Trophoblast cell (in vitro differentiated cells and primary cell): Measurements from ENCODE around the gene DSTN.

Source experiments
- DNase-seq, 2 donors: peaks; one replicate each; pipeline ENCODE4 v3.0.0-alpha.2; 2016
- H2AFZ ChIP-seq: 2 replicates; pipeline ENCODE4 v1.6.1; 2013; ENCODE audit warnings: low read length, moderate library complexity, mild to moderate bottlenecking; ENCODE audit not compliant: insufficient read depth, poor library complexity
- H2AK5ac ChIP-seq: 2 replicates; pipeline ENCODE4 v1.6.1; 2013; ENCODE audit warnings: mild to moderate bottlenecking, low read length
- H2BK120ac ChIP-seq: 2 replicates; pipeline ENCODE4 v1.6.1; 2013; ENCODE audit warnings: low read length, mild to moderate bottlenecking, moderate library complexity; ENCODE audit not compliant: insufficient read depth, poor library complexity
- H2BK12ac ChIP-seq: 2 replicates; pipeline ENCODE4 v1.6.1; 2013; ENCODE audit warnings: mild to moderate bottlenecking, low read length, moderate library complexity
- H2BK5ac ChIP-seq: 2 replicates; pipeline ENCODE4 v1.6.1; 2013; ENCODE audit warnings: low read length, low read depth, moderate library complexity, mild to moderate bottlenecking; ENCODE audit not compliant: poor library complexity
- H3K14ac ChIP-seq: 2 replicates; pipeline ENCODE4 v1.6.1; 2013; ENCODE audit warnings: mild to moderate bottlenecking, low read length
- H3K18ac ChIP-seq: 2 replicates; pipeline ENCODE4 v1.6.1; 2013; ENCODE audit warnings: mild to moderate bottlenecking, low read length
- H3K23ac ChIP-seq: 2 replicates; pipeline ENCODE4 v1.6.1; 2013; ENCODE audit warnings: low read length
- H3K27ac ChIP-seq: 2 replicates; pipeline ENCODE4 v1.5.1; 2013; ENCODE audit warnings: low read depth, mild to moderate bottlenecking, inconsistent platforms, low read length, moderate library complexity
- H3K27me3 ChIP-seq: 2 replicates; pipeline ENCODE4 v1.6.1; 2013; ENCODE audit warnings: inconsistent platforms, mild to moderate bottlenecking, low read length, moderate library complexity; ENCODE audit not compliant: insufficient read depth
- H3K36me3 ChIP-seq, 2 experiments: 1 replicate in 1 of 2; 2 replicates in 1 of 2; pipeline ENCODE4 v1.6.1; 2013; ENCODE audit warnings: low read length in 2 of 2, mild to moderate bottlenecking in 2 of 2, moderate library complexity in 1 of 2; ENCODE audit not compliant: insufficient read depth in 2 of 2, control insufficient read depth in 1 of 2
- H3K4ac ChIP-seq: 2 replicates; pipeline ENCODE4 v1.6.1; 2013; ENCODE audit warnings: low read depth, mild to moderate bottlenecking, low read length, moderate library complexity
- H3K4me1 ChIP-seq, 2 experiments: 1 replicate in 1 of 2; 2 replicates in 1 of 2; pipeline ENCODE4 v1.6.1; 2013; ENCODE audit warnings: low read length in 2 of 2, mild to moderate bottlenecking in 2 of 2, moderate library complexity in 1 of 2; ENCODE audit not compliant: insufficient read depth in 2 of 2, control insufficient read depth in 1 of 2
- H3K4me2 ChIP-seq: 2 replicates; pipeline ENCODE4 v1.6.1; 2013; ENCODE audit warnings: inconsistent platforms, mild to moderate bottlenecking, low read length, moderate library complexity
- H3K4me3 ChIP-seq: 2 replicates; pipeline ENCODE4 v1.5.1; 2013; ENCODE audit warnings: mild to moderate bottlenecking, low read depth, low read length, inconsistent platforms
- H3K79me1 ChIP-seq: one replicate; pipeline ENCODE4 v1.6.1; 2013; ENCODE audit warnings: low read length
- H3K79me2 ChIP-seq: 2 replicates; pipeline ENCODE4 v1.6.1; 2013; ENCODE audit warnings: low read length, mild to moderate bottlenecking; ENCODE audit not compliant: control insufficient read depth, insufficient read depth, poor library complexity
- H3K9ac ChIP-seq: 2 replicates; pipeline ENCODE4 v1.6.1; 2013; ENCODE audit warnings: mild to moderate bottlenecking, low read length
- H3K9me3 ChIP-seq: 2 replicates; pipeline ENCODE4 v1.6.1; 2013; ENCODE audit warnings: low read depth, mild to moderate bottlenecking, control low read depth, inconsistent platforms, low read length; ENCODE audit not compliant: insufficient read depth
- H4K12ac ChIP-seq: 2 replicates; pipeline ENCODE4 v1.6.1; 2013; ENCODE audit warnings: low read depth, mild to moderate bottlenecking, low read length, moderate library complexity
- H4K8ac ChIP-seq: 2 replicates; pipeline ENCODE4 v1.6.1; 2013; ENCODE audit warnings: low read depth, mild to moderate bottlenecking, low read length, moderate library complexity
- H4K91ac ChIP-seq: one replicate; pipeline ENCODE4 v1.6.1; 2013; ENCODE audit warnings: low read depth, mild to moderate bottlenecking, low read length, moderate library complexity
- WGBS: extraction: QIAGEN DNeasy Blood & Tissue Kit; methylation state at CpG from one replicate; pipeline ENCODE4 v1.1.7; 2013; ENCODE audit warnings: missing lambda C conversion rate; ENCODE audit not compliant: insufficient read length, insufficient coverage; ENCODE audit errors: extremely low coverage; 5-methylcytosine and 5-hydroxymethylcytosine counted together

Gene DSTN

DNA sequence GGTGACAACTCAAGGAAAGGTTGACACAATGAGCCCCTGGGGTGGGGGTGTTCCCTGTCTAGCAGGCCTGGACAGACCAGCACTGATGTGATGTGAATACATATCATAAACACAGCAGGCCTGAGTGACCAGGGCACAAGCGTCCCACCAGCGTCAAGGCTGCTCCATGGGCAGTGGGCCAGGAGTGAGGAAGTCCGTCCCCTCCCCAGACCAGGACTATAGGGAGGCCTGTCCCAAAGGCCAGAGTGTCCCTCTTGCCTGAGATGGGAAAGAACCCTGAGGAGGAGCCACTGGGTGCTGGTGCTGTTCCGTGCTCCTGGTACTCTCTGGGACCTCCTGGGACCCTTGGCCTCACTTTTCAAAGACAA lies 67.5 kb downstream of the DSTN start:
- Histone ChIP-seq H2AK5ac (no peak overlapping the region), H3K9ac (no peak overlapping the region), H3K14ac (no peak overlapping the region), H3K4me3 (no peak overlapping the region), H4K91ac (no peak overlapping the region), H3K18ac (no peak overlapping the region), H3K4me1 (no peaks in the 10 kb centered on the region), H4K8ac (no peak overlapping the region), H3K36me3 (peaks cover 90 to 94% of the 10 kb centered on the region in 2 experiments), H3K9me3 (peaks cover 3% of the 10 kb centered on the region), H3K4me2 (no peak overlapping the region), H2BK5ac (no peak overlapping the region), H3K23ac (no peak overlapping the region), H3K79me1 (no peaks in the 10 kb centered on the region), H3K79me2 (no peaks in the 10 kb centered on the region), H4K12ac (no peak overlapping the region), H2AFZ (no peak overlapping the region), H3K4ac (no peak overlapping the region), H2BK120ac (no peak overlapping the region), H3K27me3 (no peaks in the 10 kb centered on the region), H3K27ac (no peak overlapping the region), H2BK12ac (no peak overlapping the region)
- no CpG with 5 or more reads among the region's 4 CpGs for WGBS
- DNase-seq, result no peak

DNA sequence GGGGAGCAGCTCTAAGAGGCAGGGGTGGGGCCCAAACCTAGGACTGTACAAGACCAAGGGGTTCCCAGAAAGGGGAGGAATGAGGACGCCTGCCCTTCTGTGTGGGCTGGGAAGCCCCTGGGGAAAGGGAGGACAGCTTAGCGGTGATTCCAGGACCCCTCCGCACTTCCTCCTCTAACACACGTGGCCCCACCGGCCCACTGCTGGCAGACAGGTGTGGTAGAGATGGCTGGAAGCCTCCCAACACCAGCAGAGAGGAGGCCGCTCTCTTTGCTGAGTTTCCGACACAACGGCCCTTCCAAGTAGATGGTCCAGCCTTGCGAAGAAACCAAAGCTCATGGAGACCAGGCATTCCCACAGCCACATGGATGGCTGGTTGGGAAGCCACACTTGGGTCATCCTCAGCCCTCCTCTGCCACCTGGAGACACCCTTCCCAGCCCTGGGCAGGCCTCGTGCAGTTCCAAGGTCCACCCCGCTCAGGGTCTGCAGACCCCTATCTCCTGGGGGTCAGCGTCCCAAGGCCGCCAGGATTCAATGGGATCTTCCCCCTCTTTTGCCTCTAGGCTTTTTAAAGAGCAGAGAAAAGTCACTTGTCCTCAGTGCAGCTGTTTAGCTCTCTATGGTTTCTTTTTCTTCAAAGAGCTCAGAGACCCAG lies 68.2 kb downstream of the DSTN start:
- H3K36me3 ChIP-seq, result peaks cover 90 to 94% of the 10 kb centered on the region in 2 experiments
- H3K14ac ChIP-seq, result no peak overlapping the region
- no peak overlapping the region for H3K4me3 ChIP-seq
- no peak overlapping the region for H3K4me2 ChIP-seq
- no peak overlapping the region for H4K8ac ChIP-seq
- H3K9me3 ChIP-seq, result peaks cover 3% of the 10 kb centered on the region
- H3K23ac ChIP-seq, result no peak overlapping the region
- no peaks in the 10 kb centered on the region for H3K27me3 ChIP-seq
- H3K4me1 ChIP-seq, result no peaks in the 10 kb centered on the region
- H3K27ac ChIP-seq, result no peak overlapping the region
- H3K18ac ChIP-seq, result no peak overlapping the region
- H3K4ac ChIP-seq, result no peak overlapping the region
- H2BK5ac ChIP-seq, result no peak overlapping the region
- no peak overlapping the region for H2AK5ac ChIP-seq
- no peak overlapping the region for H2BK12ac ChIP-seq
- no peak overlapping the region for H3K9ac ChIP-seq
- no peak for DNase-seq
- WGBS, result no CpG with 5 or more reads among the region's 13 CpGs
- no peak overlapping the region for H2AFZ ChIP-seq
- no peaks in the 10 kb centered on the region for H3K79me2 ChIP-seq
- no peak overlapping the region for H4K91ac ChIP-seq
- no peak overlapping the region for H2BK120ac ChIP-seq
- H4K12ac ChIP-seq, result no peak overlapping the region
- H3K79me1 ChIP-seq, result no peaks in the 10 kb centered on the region

DNA sequence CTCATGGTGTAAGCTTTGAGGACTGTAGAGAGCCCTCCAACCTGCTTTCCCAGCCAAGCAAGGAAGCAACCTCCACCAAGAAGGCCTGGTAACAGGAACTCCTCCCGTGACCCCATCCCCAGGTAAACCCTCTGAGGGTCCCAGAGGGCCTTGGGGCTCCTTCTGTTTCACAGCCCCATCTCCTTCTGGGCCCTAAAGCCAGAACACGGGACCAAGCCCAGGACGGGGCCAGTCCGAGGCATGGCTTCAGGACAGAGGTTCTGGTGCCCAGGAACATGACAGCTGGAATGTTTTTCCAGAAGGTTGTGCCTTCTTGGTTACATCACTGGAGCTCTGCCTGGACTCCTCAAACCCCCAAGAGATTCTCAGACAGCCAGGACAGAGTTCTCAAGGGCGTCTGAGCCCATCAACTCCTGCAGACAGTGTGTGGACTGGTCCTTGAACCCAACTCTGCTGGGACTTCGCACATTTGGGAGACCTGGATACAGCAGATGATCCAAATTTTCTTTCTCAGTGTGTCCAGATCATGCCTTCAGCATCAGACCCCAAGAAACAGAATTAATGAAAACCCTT lies 69.0 kb downstream of the DSTN start:
- Histone ChIP-seq H3K4me1 (no peaks in the 10 kb centered on the region), H3K4me2 (no peak overlapping the region), H2BK12ac (no peak overlapping the region), H3K36me3 (peaks cover 88 to 94% of the 10 kb centered on the region in 2 experiments), H2BK5ac (no peak overlapping the region), H4K91ac (no peak overlapping the region), H3K18ac (no peak overlapping the region), H3K79me2 (no peaks in the 10 kb centered on the region), H3K79me1 (no peaks in the 10 kb centered on the region), H3K9me3 (peaks cover 3% of the 10 kb centered on the region), H3K14ac (no peak overlapping the region), H3K4ac (no peak overlapping the region), H3K4me3 (no peak overlapping the region), H3K9ac (no peak overlapping the region), H4K8ac (no peak overlapping the region), H2AFZ (no peak overlapping the region), H3K23ac (no peak overlapping the region), H4K12ac (no peak overlapping the region), H2BK120ac (no peak overlapping the region), H2AK5ac (no peak overlapping the region), H3K27me3 (no peaks in the 10 kb centered on the region), H3K27ac (no peak overlapping the region)
- WGBS, result no CpG with 5 or more reads among the region's 6 CpGs
- DNase-seq, result no peak

DNA sequence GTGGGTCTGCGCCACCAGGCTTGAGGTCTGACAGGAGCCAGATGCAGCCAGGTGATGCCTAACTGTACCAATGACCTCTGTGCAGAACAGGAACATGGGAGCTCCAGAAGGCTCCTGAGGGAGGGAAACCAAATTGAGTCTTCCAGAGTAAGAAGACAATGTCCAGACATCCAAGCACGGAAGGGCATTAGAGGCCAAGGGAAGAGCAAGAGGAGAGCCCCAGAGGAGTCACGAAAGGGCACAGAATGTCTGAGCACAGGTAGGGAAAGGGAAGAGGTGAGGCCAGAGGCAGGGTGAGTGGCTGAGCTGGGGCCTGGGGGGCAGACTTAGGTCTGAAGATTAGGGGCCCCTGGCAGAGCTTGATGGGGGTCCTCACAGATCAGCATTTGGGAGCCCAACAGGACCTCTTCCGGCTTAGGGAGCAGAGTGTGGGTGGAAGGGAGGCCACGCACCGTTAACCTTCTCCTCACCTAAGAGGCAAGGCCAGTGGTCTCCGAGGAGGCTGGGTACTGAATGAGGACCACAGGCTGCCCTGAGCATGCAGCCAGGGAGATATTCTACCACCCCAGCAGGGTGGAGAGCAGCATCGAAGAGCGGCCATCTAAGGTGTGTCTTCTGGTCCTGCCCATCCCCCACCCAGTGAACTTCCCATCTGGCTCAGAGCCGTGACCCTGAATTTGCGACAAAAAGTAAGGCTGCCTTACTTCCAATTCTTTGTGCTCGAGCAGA lies 70.4 kb downstream of the DSTN start:
- Histone ChIP-seq H3K9me3 (peaks cover 3% of the 10 kb centered on the region), H3K4me2 (no peak overlapping the region), H2BK120ac (no peak overlapping the region), H2AFZ (no peak overlapping the region), H3K79me2 (no peaks in the 10 kb centered on the region), H3K4ac (no peak overlapping the region), H3K4me1 (no peaks in the 10 kb centered on the region), H3K4me3 (no peak overlapping the region), H3K27me3 (no peaks in the 10 kb centered on the region), H3K36me3 (peaks cover 77 to 83% of the 10 kb centered on the region in 2 experiments), H2BK12ac (no peak overlapping the region), H3K79me1 (no peaks in the 10 kb centered on the region), H2AK5ac (no peak overlapping the region), H3K23ac (no peak overlapping the region), H3K18ac (no peak overlapping the region), H4K91ac (no peak overlapping the region), H2BK5ac (no peak overlapping the region), H3K14ac (no peak overlapping the region), H3K27ac (no peak overlapping the region), H3K9ac (no peak overlapping the region), H4K12ac (no peak overlapping the region), H4K8ac (no peak overlapping the region)
- no peak for DNase-seq
- WGBS, result no CpG with 5 or more reads among the region's 12 CpGs
